ENCODE results near the gene IMPG2. TPM values are rescaled to one million over a fixed set of nuclear protein-coding genes. Genes with fewer than 3 reads are reported as not detected.

IMPG2 gene
- total RNA-seq = under 1 TPM; 0.11 to 0.20 TPM
- polyA plus RNA-seq = not detected

DNA sequence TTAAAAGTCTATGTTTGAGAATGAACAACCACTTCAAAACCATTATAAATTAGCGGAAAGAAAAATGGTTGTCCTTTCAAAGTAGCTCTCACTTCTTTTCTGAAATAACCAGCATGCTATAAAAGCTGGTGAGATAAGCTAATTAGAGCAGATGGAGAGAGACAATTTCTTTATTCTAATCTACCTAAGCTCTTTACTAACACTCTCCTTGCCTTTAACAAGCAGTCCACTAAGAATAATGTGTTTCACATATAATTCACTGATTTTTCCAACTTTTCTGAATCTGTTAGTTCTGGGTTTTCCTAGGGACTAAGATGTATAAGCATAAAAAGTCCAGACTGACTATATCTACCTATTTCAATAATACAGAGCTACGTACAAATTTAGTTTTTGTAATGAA, at the start of gene IMPG2:
TSS of gene IMPG2 (minus strand) at position 101 of the 400 bp plus-strand sequence. CDS start 203 bp downstream, outside the sequence.
- Mint-ChIP-seq H3K27me3 (no peaks in the 10 kb centered on the region), H3K9me3 (no peaks in the 10 kb centered on the region), H3K36me3 (peaks cover 0 to 12% (median 7%) of the 10 kb centered on the region in 3 donors), H3K4me3 (no peak within 1 kb of the TSS), H3K4me1 (no peaks in the 10 kb centered on the region), H3K27ac (peak within 1 kb of the TSS in 1 of 8 donors; percentile 6)
- ChIA-PET POLR2A (no interaction called here), CTCF (no interaction called here)
- Histone ChIP-seq H3K9me3 (ENCODE audit: low read length) (no peaks in the 10 kb centered on the region), H3K27me3 (ENCODE audit: insufficient read depth, low read length, poor library complexity, severe bottlenecking) (no peaks in the 10 kb centered on the region), H3K36me3 (ENCODE audit: insufficient read depth, low read length) (no peaks in the 10 kb centered on the region), H3K4me1 (ENCODE audit: insufficient read depth, low read length) (no peaks in the 10 kb centered on the region), H3K27ac (ENCODE audit: low read depth, low read length) (no peak within 1 kb of the TSS), H3K4me3 (ENCODE audit: low read length) (no peak within 1 kb of the TSS)
- no peak for DNase-seq

DNA sequence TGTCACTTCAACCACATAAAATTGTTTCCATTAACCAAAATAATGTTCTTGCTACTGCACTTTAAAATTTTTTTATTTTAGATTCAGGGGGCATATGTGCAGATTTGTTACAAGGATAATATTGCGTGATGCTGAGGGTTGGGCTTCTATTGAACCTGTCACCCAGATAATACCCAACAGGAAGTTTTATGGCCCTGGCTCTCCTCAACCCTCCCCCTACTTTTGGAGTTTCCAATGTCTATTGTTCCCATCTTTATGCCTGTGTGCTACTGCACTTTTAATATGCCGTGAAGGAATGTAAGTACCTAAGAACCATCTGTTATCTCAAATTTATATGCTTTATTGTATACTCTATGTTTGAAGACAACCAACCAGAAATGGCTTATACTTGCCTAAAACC, 42.0 kb upstream of the IMPG2 start:
- no peak overlapping the region for H3K4me3 ChIP-seq (ENCODE audit: low read length)
- H3K27me3 Mint-ChIP-seq = no peaks in the 10 kb centered on the region
- no peak for DNase-seq
- H3K36me3 ChIP-seq (ENCODE audit: insufficient read depth, low read length) = peaks cover 14% of the 10 kb centered on the region
- peaks cover 0 to 6% (median 0%) of the 10 kb centered on the region in 5 donors for H3K9me3 Mint-ChIP-seq
- H3K4me1 Mint-ChIP-seq = no peaks in the 10 kb centered on the region
- CTCF ChIA-PET = no interaction called here
- no peaks in the 10 kb centered on the region for H3K27me3 ChIP-seq (ENCODE audit: insufficient read depth, low read length, poor library complexity, severe bottlenecking)
- H3K27ac Mint-ChIP-seq = no peak overlapping the region
- H3K27ac ChIP-seq (ENCODE audit: low read depth, low read length) = no peak overlapping the region
- POLR2A ChIA-PET = no interaction called here
- H3K4me3 Mint-ChIP-seq = no peak overlapping the region
- no peaks in the 10 kb centered on the region for H3K4me1 ChIP-seq (ENCODE audit: insufficient read depth, low read length)
- H3K9me3 ChIP-seq (ENCODE audit: low read length) = no peaks in the 10 kb centered on the region
- peaks cover 19 to 71% (median 34%) of the 10 kb centered on the region in 3 donors for H3K36me3 Mint-ChIP-seq

DNA sequence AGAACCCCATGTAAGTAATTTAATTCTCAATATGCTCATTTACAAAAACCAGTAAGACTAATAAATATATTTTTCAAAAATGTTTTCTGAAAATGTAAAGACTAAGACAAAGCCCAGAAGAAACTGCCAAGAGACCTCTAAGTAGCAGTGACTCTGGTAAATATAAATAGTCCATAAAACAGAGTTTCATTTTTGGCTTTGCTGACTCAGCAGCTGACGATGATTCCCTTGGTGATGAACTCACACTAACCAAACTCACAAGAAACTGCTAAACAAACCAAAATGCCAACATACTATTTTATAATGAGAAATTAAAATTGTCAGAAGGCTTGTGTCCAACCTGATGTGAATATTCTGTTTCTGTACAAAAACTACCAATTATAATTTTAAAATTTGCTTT, 31.5 kb upstream of the IMPG2 start:
- Histone ChIP-seq H3K4me3 (ENCODE audit: low read length) (no peak overlapping the region), H3K27me3 (ENCODE audit: insufficient read depth, low read length, poor library complexity, severe bottlenecking) (no peaks in the 10 kb centered on the region), H3K9me3 (ENCODE audit: low read length) (no peaks in the 10 kb centered on the region), H3K36me3 (ENCODE audit: insufficient read depth, low read length) (no peaks in the 10 kb centered on the region), H3K4me1 (ENCODE audit: insufficient read depth, low read length) (no peaks in the 10 kb centered on the region), H3K27ac (ENCODE audit: low read depth, low read length) (no peak overlapping the region)
- ChIA-PET POLR2A (no interaction called here), CTCF (no interaction called here)
- H3K36me3 Mint-ChIP-seq = peaks cover 6 to 42% (median 23%) of the 10 kb centered on the region in 3 donors
- no peaks in the 10 kb centered on the region for H3K27me3 Mint-ChIP-seq
- no peaks in the 10 kb centered on the region for H3K4me1 Mint-ChIP-seq
- H3K27ac Mint-ChIP-seq = peak overlapping the region in 1 of 8 donors; percentile 6
- no peak overlapping the region for H3K4me3 Mint-ChIP-seq
- H3K9me3 Mint-ChIP-seq = no peaks in the 10 kb centered on the region
- no peak for DNase-seq

DNA sequence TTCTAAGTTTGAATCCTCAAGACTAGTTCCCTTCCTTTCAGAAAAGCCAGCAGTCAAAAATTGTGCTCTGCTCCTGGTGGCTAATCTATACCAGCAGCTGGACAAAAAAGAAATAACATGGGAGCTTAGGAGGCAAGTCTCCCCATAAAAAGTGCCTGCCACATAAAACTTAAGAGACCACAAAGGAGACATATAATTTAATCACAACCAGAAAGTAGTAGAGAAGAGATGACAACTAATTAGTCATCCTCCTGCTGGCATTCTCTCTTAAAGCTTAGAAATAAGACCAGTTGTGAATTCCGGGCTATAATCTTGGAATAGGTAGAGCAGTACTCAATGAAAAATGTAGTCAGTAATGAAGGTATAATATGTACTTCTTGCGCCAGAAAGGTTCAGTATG, 20.2 kb upstream of the IMPG2 start:
- DNase-seq = no peak
- POLR2A ChIA-PET = no interaction called here
- Histone ChIP-seq H3K4me1 (ENCODE audit: insufficient read depth, low read length) (no peaks in the 10 kb centered on the region), H3K27ac (ENCODE audit: low read depth, low read length) (no peak overlapping the region), H3K36me3 (ENCODE audit: insufficient read depth, low read length) (peaks cover 21% of the 10 kb centered on the region), H3K27me3 (ENCODE audit: insufficient read depth, low read length, poor library complexity, severe bottlenecking) (no peaks in the 10 kb centered on the region), H3K4me3 (ENCODE audit: low read length) (no peak overlapping the region), H3K9me3 (ENCODE audit: low read length) (no peaks in the 10 kb centered on the region)
- Mint-ChIP-seq H3K36me3 (peaks cover 16 to 77% (median 23%) of the 10 kb centered on the region in 3 donors), H3K4me3 (no peak overlapping the region), H3K9me3 (no peaks in the 10 kb centered on the region), H3K4me1 (peaks cover 0 to 1% (median 0%) of the 10 kb centered on the region in 3 donors), H3K27ac (no peak overlapping the region), H3K27me3 (no peaks in the 10 kb centered on the region)
- CTCF ChIA-PET = no interaction called here

DNA sequence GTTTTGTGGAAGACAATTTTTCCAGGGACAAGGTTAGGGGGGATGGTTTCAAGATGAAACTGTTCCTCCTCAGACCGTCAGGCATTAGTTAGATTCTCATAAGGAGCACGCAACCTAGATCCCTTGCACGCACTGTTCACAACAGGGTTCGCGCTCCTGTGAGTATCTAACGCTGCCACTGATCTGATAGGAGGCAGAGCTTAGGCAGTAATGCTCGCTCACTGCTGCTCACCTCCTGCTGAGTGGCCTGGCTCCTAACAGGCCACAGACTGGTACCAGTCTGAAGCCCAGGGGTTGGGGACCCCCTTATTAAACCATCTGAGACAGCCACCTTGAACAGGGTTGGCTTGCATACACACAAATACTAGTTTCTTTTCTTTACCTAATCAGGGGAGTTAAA, 13.5 kb upstream of the IMPG2 start:
- H3K36me3 ChIP-seq (ENCODE audit: insufficient read depth, low read length) = peaks cover 15% of the 10 kb centered on the region
- DNase-seq = no peak
- no peaks in the 10 kb centered on the region for H3K27me3 ChIP-seq (ENCODE audit: insufficient read depth, low read length, poor library complexity, severe bottlenecking)
- Mint-ChIP-seq H3K36me3 (peaks cover 8 to 68% (median 25%) of the 10 kb centered on the region in 3 donors), H3K27ac (no peak overlapping the region), H3K9me3 (no peaks in the 10 kb centered on the region), H3K4me3 (no peak overlapping the region), H3K27me3 (no peaks in the 10 kb centered on the region), H3K4me1 (no peaks in the 10 kb centered on the region)
- ChIA-PET CTCF (no interaction called here), POLR2A (no interaction called here)
- H3K9me3 ChIP-seq (ENCODE audit: low read length) = no peaks in the 10 kb centered on the region
- H3K4me3 ChIP-seq (ENCODE audit: low read length) = no peak overlapping the region
- H3K27ac ChIP-seq (ENCODE audit: low read depth, low read length) = no peak overlapping the region
- H3K4me1 ChIP-seq (ENCODE audit: insufficient read depth, low read length) = no peaks in the 10 kb centered on the region

DNA sequence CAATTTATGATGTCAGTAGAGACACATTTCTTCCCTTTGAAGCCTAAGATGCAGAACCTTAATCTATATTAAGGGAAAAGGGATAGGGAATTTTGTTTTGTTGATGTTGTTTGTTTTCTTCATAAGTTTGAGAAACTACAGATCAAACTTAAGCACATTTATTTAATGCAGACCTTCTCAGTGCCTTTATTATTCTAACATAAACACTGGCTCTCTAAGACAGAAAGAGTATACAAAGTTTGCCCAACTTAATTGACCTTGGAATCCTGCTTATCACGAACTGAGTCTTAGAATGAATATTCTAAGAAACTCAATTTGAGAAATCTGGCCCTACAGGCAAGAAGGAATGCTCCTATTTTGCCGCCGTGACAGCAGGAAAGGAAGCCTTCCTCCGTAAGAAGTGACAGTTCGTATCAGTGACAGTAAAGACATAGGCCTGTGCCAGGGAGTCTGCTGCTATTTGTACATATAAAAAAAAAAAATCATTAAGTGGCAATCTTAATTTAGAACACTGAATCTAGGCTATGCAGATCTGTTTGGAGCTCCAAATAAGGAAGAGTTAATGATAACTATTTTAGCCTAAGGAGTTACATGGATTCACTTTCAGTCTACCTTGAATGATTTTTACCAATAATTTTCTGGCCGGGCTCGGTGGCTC, 8.8 kb upstream of the IMPG2 start:
- Mint-ChIP-seq H3K27ac (no peak overlapping the region), H3K36me3 (peaks cover 15 to 58% (median 25%) of the 10 kb centered on the region in 3 donors), H3K4me3 (peak overlapping the region in 1 of 7 donors; percentile 18), H3K4me1 (no peaks in the 10 kb centered on the region), H3K9me3 (no peaks in the 10 kb centered on the region), H3K27me3 (no peaks in the 10 kb centered on the region)
- no peak overlapping the region for H3K27ac ChIP-seq (ENCODE audit: low read depth, low read length)
- CTCF ChIA-PET = no interaction called here
- POLR2A ChIA-PET = no interaction called here
- H3K36me3 ChIP-seq (ENCODE audit: insufficient read depth, low read length) = peaks cover 21% of the 10 kb centered on the region
- no peaks in the 10 kb centered on the region for H3K27me3 ChIP-seq (ENCODE audit: insufficient read depth, low read length, poor library complexity, severe bottlenecking)
- no peak overlapping the region for H3K4me3 ChIP-seq (ENCODE audit: low read length)
- DNase-seq = no peak
- H3K4me1 ChIP-seq (ENCODE audit: insufficient read depth, low read length) = no peaks in the 10 kb centered on the region
- no peaks in the 10 kb centered on the region for H3K9me3 ChIP-seq (ENCODE audit: low read length)

DNA sequence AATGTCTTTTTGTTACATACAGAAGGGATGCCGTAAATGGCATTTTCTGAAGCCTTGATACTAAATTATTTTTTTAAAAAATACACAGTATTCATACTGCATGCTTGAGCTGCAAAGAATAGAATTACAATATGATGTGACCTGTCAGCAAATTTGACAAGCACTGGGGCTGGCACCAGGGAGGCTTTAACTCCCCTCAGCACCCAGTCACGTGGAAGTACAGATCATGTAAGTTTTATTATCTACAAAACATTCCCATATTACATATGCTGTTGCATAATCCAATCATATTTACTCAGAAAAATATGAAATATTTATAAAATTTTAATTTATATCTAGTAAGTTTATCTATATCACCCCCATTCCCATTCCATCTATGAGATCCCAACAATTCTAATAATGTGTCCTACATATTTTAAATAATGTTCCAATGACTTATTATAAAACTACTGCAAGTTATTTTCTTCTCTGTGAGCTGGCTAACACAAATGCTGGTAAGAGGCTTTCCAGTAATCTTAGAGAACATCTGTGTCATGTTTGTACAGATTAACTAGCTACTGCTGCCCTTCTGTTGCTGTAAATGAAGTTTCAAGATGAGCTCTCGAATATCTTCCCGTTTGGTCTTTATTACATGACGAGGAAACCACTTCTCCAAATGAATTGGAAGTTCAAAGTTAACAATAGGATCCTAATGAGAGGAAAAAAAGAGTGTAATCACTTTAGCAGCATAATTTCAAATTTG, 5.2 kb upstream of the IMPG2 start:
- no peak for DNase-seq
- no peaks in the 10 kb centered on the region for H3K4me1 ChIP-seq (ENCODE audit: insufficient read depth, low read length)
- peaks cover 21% of the 10 kb centered on the region for H3K36me3 ChIP-seq (ENCODE audit: insufficient read depth, low read length)
- H3K27me3 Mint-ChIP-seq = no peaks in the 10 kb centered on the region
- H3K27ac ChIP-seq (ENCODE audit: low read depth, low read length) = no peak overlapping the region
- H3K27ac Mint-ChIP-seq = peak overlapping the region in 1 of 8 donors; percentile 47
- H3K4me3 ChIP-seq (ENCODE audit: low read length) = no peak overlapping the region
- CTCF ChIA-PET = no interaction called here
- no peaks in the 10 kb centered on the region for H3K27me3 ChIP-seq (ENCODE audit: insufficient read depth, low read length, poor library complexity, severe bottlenecking)
- H3K4me1 Mint-ChIP-seq = no peaks in the 10 kb centered on the region
- POLR2A ChIA-PET = no interaction called here
- peaks cover 15 to 48% (median 25%) of the 10 kb centered on the region in 3 donors for H3K36me3 Mint-ChIP-seq
- no peak overlapping the region for H3K4me3 Mint-ChIP-seq
- H3K9me3 Mint-ChIP-seq = no peaks in the 10 kb centered on the region
- H3K9me3 ChIP-seq (ENCODE audit: low read length) = no peaks in the 10 kb centered on the region

DNA sequence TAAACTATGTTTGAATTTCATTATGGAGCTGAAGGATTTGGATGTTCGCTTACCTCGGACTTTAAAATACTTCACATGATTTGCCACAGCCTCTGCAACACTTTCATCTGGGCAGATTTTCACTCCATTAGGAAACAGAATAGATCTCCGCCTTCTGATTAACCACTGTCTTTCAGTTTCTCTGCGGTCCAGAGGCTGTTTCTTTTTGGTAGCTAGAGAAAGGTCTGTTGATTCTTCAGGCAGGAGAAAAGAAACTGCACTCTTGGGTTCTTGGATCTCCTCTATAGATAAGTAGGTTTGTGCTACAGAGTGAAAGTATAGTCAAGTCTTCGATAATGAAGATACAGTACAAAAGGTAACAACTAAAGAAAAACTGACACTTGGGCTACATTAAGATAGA, 844 bp downstream of the IMPG2 start:
- Histone ChIP-seq H3K27ac (ENCODE audit: low read depth, low read length) (no peak overlapping the region), H3K27me3 (ENCODE audit: insufficient read depth, low read length, poor library complexity, severe bottlenecking) (no peaks in the 10 kb centered on the region), H3K4me1 (ENCODE audit: insufficient read depth, low read length) (no peaks in the 10 kb centered on the region), H3K9me3 (ENCODE audit: low read length) (no peaks in the 10 kb centered on the region), H3K36me3 (ENCODE audit: insufficient read depth, low read length) (no peaks in the 10 kb centered on the region), H3K4me3 (ENCODE audit: low read length) (no peak overlapping the region)
- H3K4me3 Mint-ChIP-seq = no peak overlapping the region
- POLR2A ChIA-PET = no interaction called here
- no peaks in the 10 kb centered on the region for H3K9me3 Mint-ChIP-seq
- peaks cover 0 to 7% (median 7%) of the 10 kb centered on the region in 3 donors for H3K36me3 Mint-ChIP-seq
- no peaks in the 10 kb centered on the region for H3K27me3 Mint-ChIP-seq
- no peaks in the 10 kb centered on the region for H3K4me1 Mint-ChIP-seq
- no peak for DNase-seq
- CTCF ChIA-PET = no interaction called here
- H3K27ac Mint-ChIP-seq = no peak overlapping the region

Data from CD8-positive, alpha-beta memory T cell (primary cell).